Esophagus (tissue), 2 donors: ENCODE results near the gene IL1RN. TPM values are rescaled to one million over a fixed set of nuclear protein-coding genes. Genes with fewer than 3 reads are reported as not detected.

Experiments
- H3K27ac ChIP-seq, 2 donors: one replicate each; pipeline ENCODE4 v1.5.1; 2013; ENCODE audit warnings: low read depth in 2 of 2, mild to moderate bottlenecking in 2 of 2, inconsistent platforms in 1 of 2, low read length in 1 of 2, moderate library complexity in 1 of 2
- H3K27me3 ChIP-seq, 2 donors: one replicate each; pipeline ENCODE4 v1.6.1; 2013; ENCODE audit warnings: low read length in 2 of 2, control low read depth in 1 of 2, mild to moderate bottlenecking in 1 of 2; ENCODE audit not compliant: insufficient read depth in 2 of 2, control insufficient read depth in 1 of 2
- H3K36me3 ChIP-seq, 2 donors: one replicate each; pipeline ENCODE4 v1.6.1; 2013; ENCODE audit warnings: low read length in 1 of 2; ENCODE audit not compliant: control insufficient read depth in 2 of 2, insufficient read depth in 2 of 2
- H3K4me1 ChIP-seq, 2 donors: one replicate each; pipeline ENCODE4 v1.6.1; 2013; ENCODE audit warnings: low read length in 1 of 2; ENCODE audit not compliant: control insufficient read depth in 2 of 2, insufficient read depth in 2 of 2
- H3K4me3 ChIP-seq, 2 donors: one replicate each; pipeline ENCODE4 v1.5.1; 2013; ENCODE audit warnings: low read length in 2 of 2, mild to moderate bottlenecking in 2 of 2, low read depth in 1 of 2, moderate library complexity in 1 of 2
- H3K9me3 ChIP-seq, 2 donors: one replicate each; pipeline ENCODE4 v1.6.1; 2013; ENCODE audit warnings: mild to moderate bottlenecking in 2 of 2, low read depth in 1 of 2, low read length in 1 of 2, moderate library complexity in 1 of 2; ENCODE audit not compliant: control insufficient read depth in 2 of 2, insufficient read depth in 1 of 2
- WGBS, 2 donors: extraction: QIAGEN DNeasy Blood & Tissue Kit; methylation state at CpG; one replicate each; pipeline ENCODE4 v1.1.7; 2013; 5-methylcytosine and 5-hydroxymethylcytosine counted together
- polyA plus RNA-seq, 2 donors: library from polyadenylated mRNA; stranded (reverse); fragments of 200-250 nt; gene quantifications; one replicate each; pipeline ENCODE4 v1.2.3, GENCODE V29; 2013
- donor health status: healthy with polysubstance abuse.
- donor health status: Bipolar disorder and iron deficiency.

Gene IL1RN
- polyA plus RNA-seq, 2 donors, result 1,363 to 2,112 TPM

GRCh38 chr2:113124181-113124961 lies 3.0 kb upstream of the IL1RN start:
- 46 to 51% methylated on average over 12 of the region's 12 CpGs for WGBS, 2 donors
- Histone ChIP-seq H3K4me3 (no peak overlapping the region), H3K9me3 (no peaks in the 10 kb centered on the region), H3K4me1 (peaks cover 2 to 3% of the 10 kb centered on the region in 2 donors), H3K27me3 (no peaks in the 10 kb centered on the region), H3K36me3 (peaks cover 2 to 11% of the 10 kb centered on the region in 2 donors), H3K27ac (peak overlapping the region; percentile 38 to 80)

- no peak overlapping the region for H3K4me3 ChIP-seq
- no peaks in the 10 kb centered on the region for H3K9me3 ChIP-seq
- 53 to 61% methylated on average over 6 of the region's 6 CpGs for WGBS, 2 donors
- H3K4me1 ChIP-seq, result peaks cover 2 to 3% of the 10 kb centered on the region in 2 donors
- H3K36me3 ChIP-seq, result peaks cover 9 to 18% of the 10 kb centered on the region in 2 donors
- peak overlapping the region; percentile 38 to 80 for H3K27ac ChIP-seq
- no peaks in the 10 kb centered on the region for H3K27me3 ChIP-seq
These were observed 2.2 kb upstream of the IL1RN start for GRCh38 chr2:113124984-113125855.

- Histone ChIP-seq H3K27ac (peak overlapping the region in 1 of 2 donors; percentile 33), H3K36me3 (peaks cover 11 to 30% of the 10 kb centered on the region in 2 donors), H3K9me3 (no peaks in the 10 kb centered on the region), H3K27me3 (no peaks in the 10 kb centered on the region), H3K4me1 (peaks cover 2 to 3% of the 10 kb centered on the region in 2 donors), H3K4me3 (no peak overlapping the region)
- WGBS, 2 donors, result 80 to 83% methylated on average over 15 of the region's 15 CpGs
These were observed 510 bp downstream of the IL1RN start for GRCh38 chr2:113127646-113128570.

- H3K27me3 ChIP-seq, result no peaks in the 10 kb centered on the region
- 79 to 95% methylated on average over 2 of the region's 2 CpGs for WGBS, 2 donors
- peaks cover 0 to 3% of the 10 kb centered on the region in 2 donors for H3K4me1 ChIP-seq
- H3K4me3 ChIP-seq, result no peak overlapping the region
- peaks cover 17 to 34% of the 10 kb centered on the region in 2 donors for H3K36me3 ChIP-seq
- H3K27ac ChIP-seq, result no peak overlapping the region
- no peaks in the 10 kb centered on the region for H3K9me3 ChIP-seq
These were observed 2.2 kb downstream of the IL1RN start for GRCh38 chr2:113129519-113130078.

GRCh38 chr2:113131352-113132185 lies 4.2 kb downstream of the IL1RN start:
- peaks cover 0 to 3% of the 10 kb centered on the region in 2 donors for H3K4me1 ChIP-seq
- peak overlapping the region in 1 of 2 donors; percentile 6 for H3K27ac ChIP-seq
- H3K36me3 ChIP-seq, result peaks cover 17 to 34% of the 10 kb centered on the region in 2 donors
- no peaks in the 10 kb centered on the region for H3K27me3 ChIP-seq
- 86 to 87% methylated on average over 7 of the region's 7 CpGs for WGBS, 2 donors
- no peaks in the 10 kb centered on the region for H3K9me3 ChIP-seq
- no peak overlapping the region for H3K4me3 ChIP-seq

GRCh38 chr2:113132414-113133021 lies 5.1 kb downstream of the IL1RN start:
- peaks cover 17 to 33% of the 10 kb centered on the region in 2 donors for H3K36me3 ChIP-seq
- H3K27ac ChIP-seq, result no peak overlapping the region
- H3K4me3 ChIP-seq, result no peak overlapping the region
- H3K9me3 ChIP-seq, result no peaks in the 10 kb centered on the region
- H3K4me1 ChIP-seq, result peaks cover 0 to 3% of the 10 kb centered on the region in 2 donors
- H3K27me3 ChIP-seq, result no peaks in the 10 kb centered on the region
- 90 to 92% methylated on average over 17 of the region's 17 CpGs for WGBS, 2 donors

GRCh38 chr2:113133704-113134598 lies 6.6 kb downstream of the IL1RN start:
- Histone ChIP-seq H3K27ac (peak overlapping the region in 1 of 2 donors; percentile 36), H3K36me3 (peaks cover 15 to 24% of the 10 kb centered on the region in 2 donors), H3K9me3 (no peaks in the 10 kb centered on the region), H3K4me1 (no peaks in the 10 kb centered on the region), H3K27me3 (no peaks in the 10 kb centered on the region), H3K4me3 (no peak overlapping the region)
- 58 to 65% methylated on average over 7 of the region's 7 CpGs for WGBS, 2 donors
